GM18508 (cell line): ENCODE data around the gene TCF7L2.

Source experiments
- ATAC-seq: cut with Tn5 transposase; IDR thresholded peaks from one replicate; pipeline ENCODE4 v1.9.1; 2021; ENCODE audit warnings: moderate number of reproducible peaks; ENCODE audit not compliant: insufficient read depth, unreplicated experiment

Gene TCF7L2

DNA sequence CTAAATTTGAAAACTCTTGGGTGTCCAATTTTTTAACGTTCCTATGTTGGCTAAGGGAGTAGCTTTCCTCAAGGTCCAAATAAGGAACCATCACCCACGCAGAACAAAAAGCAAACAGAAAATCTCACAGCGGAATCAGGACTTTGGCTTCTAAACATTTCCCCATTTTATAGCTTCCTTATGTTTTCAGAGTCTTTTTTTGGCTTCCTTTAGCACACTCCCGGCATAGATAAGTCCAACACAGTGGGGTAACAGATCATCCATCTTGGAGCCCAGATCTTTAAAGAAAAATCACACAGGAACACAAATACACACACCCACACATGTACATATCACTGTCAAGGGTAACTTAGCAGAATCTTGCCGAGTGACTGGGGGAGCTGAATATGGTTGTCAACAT lies 4.2 kb upstream of the TCF7L2 start:
- no peak for ATAC-seq

DNA sequence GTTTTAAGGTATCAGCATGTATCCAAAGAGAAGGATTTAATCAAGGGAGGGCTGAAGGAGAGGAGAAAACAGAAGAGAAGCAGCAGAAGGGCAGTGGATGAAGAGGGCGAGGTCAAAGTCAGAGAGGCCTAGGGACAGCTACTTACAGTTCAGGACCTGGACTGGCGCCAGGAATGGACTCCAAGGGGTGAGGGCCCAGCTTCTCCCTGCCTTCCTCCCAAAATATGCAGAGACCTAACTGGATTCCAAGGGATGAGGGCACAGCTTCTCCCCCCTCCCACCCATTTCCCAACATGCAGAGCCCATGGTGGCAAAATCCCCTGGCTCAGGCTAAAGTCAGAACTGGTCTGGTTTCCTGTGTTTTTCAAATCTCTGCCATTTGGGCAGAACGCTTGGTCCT lies 3.4 kb upstream of the TCF7L2 start:
- no peak for ATAC-seq

DNA sequence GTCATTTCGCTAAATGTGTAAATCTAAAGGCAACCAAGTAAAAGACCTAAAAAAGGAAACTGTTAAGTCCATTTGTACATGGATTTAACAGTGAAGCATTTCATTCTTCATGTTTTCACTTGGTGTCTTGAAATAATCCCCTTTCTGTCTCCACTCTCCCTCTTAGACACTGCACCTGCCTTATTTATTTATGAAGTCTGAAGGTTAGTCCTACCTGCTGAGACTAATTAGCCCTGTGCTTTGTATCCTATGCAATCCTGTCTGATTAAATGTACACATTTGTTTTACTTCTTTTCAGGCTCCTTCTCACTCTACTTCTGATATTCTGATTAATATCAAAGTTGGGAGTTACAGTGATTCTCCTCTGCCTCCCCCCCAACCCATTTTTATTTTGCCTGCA lies 1.9 kb upstream of the TCF7L2 start:
- ATAC-seq, result no peak

DNA sequence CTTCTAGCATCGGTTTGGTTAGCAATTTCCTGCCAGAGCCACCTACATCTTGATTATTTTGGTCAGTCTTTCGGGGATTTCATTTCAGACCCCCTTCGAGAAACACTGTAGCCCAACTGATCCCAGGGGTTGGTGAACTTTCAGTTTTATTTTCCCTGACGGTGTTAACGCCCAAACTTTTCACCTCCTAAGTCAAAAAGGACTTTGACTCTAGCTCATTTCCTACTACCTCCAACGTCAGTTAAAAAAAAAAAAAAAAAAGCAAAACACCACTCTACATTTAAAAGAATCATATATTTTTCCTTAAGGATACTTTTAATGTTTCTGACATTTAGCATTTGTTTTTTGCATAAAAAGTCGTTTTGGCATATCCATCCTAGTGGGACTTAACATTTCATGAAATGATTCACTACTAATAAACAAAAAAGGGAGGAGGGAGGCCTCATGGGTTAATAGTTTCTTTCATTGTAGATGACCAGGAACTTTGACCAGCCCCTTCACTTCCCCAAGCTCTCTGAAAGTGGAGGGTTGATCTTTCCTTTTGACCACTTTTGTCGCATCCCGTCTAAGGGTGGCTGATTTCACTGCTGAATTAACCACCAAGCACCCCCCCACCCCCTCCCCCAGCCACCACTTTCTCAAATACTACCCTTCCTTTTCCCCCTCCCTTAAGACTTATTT lies 764 bp upstream of the TCF7L2 start:
- ATAC-seq, result no peak

DNA sequence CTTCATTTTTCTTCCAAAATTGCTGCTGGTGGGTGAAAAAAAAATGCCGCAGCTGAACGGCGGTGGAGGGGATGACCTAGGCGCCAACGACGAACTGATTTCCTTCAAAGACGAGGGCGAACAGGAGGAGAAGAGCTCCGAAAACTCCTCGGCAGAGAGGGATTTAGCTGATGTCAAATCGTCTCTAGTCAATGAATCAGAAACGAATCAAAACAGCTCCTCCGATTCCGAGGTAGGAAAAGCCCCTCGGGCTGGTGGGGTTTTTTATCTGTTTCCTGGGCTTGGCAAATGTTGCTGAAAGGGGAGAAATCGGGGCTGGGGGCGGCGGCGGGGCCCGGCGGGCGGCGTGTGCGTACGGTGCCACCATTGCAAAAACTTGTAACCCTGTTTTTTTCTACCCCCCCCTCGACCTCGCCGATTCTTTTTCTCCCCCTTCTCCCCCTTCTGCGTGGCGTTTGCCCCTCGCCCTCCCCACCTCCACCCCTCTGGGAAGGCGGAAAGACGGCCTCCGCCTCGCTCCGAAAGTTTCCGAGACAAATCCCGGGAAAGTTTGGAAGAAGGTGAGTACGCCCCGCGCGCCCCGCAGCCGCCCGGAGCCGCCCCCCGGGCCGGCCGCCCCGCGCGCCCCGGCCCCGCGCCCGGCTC lies 789 bp downstream of the TCF7L2 start:
- ATAC-seq, result no peak

DNA sequence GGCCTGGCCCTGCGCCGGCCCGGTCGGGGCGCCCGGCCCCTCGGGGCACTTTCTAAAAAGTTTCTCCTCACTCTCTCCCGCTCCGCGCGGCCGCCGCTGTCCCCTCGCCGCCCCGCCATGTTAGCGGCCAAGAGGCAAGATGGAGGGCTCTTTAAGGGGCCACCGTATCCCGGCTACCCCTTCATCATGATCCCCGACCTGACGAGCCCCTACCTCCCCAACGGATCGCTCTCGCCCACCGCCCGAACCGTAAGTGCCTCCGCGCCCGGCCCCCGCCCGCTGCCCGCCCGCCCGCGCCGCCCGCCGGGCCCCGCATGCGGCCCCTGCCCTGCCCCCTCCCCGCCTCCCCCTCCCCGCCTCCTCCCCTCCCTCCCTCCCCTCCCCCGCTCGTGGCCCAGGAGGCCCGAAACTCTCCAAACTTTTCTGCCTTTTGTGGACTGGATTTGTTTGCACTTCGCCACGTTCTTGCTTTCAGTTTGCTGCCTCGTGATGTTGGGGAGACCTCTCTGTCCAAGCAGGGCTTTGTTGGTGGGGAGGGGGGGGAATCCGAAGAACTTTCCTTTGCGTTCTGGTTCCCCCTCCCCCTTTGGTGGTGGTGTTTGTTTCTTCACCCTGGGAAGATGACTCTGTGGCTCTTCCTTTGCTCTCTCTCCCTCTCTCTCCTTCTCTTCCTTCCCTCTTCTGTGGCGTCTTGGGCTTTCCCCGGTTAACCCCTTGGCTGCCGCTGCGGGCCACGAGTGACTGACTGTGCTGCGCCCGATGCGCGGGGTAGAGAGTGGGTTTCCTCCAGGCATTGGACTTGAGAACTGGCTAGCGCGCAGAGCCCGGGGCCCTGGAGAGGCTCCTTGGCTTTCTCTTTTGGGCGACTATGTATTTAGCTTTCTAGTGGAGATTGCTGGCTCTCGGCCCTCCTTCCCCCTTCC lies 1.6 kb downstream of the TCF7L2 start:
- no peak for ATAC-seq

DNA sequence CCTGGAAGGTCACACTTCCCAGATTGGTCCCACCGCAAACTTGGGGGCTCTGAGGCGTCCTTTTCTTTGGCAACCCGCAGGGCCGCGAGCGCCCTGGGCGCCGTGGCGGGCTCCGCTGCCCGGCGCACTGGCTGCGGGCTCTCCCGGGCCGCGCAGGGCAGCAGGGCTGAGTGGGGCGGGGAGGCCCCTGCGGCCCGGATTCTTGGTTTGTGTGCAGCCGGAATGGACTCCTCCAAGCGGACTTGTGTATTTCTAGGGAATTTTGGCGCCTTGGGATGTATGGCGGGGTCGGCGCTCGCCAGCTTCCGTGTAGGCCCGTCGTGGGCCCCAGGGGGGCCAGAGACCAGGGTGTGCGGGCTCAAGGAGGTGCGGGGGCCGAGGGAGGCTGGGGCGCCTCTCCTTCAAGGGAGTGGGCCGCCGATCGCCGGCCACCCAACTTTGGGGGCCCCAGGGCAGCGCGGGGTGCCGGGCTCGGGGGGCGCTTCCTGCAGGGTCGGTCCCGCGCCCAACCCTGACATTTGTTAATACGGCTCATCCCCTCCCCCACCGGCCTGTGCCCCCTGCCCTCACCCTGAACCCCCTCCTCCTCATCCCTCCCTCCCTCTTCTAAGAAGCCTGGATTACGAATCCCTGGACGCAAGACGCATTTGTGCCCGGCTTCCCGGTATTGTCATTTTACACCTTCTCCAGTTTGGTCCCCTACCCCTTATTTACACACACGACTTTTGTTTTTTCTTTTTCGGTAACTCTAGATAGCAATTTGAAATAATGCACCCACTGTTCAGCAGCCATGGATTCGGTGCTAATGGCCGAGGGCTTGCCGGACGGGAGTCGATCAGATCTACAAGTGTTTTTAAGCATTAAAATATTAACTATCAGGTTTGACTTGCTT lies 2.5 kb downstream of the TCF7L2 start:
- ATAC-seq, result no peak

DNA sequence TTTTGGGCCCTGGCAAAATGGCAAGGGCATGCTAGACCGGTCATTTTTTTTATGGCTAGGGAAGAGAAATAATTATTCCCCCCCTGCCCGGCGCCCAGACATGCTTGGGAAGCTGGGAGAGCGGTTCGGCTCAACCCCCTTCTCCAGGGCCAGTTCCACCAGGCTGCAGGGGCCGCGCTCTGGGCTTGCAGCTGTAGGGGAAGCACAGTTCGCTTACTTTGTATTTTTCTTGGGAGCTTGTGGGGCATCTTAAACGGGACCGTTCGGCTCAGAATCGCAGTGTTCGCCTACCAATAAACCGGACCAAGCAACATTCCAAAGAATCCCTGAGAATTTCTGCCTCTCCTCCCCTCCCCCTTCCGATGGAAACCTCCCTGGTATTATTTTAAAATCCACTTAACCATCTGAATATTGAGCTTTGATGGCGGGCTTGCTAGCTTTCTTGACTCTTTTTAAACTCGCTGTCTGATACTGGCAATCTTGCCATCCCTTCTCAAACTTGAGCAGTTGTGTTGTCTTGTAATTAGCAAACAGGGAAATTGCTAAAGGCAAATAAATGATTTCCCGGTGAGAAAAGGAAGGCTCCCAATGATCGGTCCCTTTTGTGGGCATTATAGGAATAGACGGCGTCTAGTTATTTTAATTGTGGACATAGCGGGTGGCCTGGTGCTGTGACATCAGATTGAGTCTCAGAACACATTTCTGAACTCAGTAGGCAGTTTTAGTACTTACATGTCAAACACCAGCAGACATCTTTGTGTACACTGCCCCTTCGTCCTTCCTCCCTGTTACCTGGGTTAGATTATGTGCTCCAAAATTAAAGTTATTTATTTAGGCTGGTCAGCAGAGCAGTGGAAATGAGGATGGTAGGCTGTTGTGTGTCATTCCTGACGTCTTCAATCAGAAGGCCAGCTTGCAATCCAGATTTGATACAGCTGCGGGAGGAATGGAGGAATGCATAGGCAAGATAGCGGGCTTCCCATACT lies 3.4 kb downstream of the TCF7L2 start:
- no peak for ATAC-seq

DNA sequence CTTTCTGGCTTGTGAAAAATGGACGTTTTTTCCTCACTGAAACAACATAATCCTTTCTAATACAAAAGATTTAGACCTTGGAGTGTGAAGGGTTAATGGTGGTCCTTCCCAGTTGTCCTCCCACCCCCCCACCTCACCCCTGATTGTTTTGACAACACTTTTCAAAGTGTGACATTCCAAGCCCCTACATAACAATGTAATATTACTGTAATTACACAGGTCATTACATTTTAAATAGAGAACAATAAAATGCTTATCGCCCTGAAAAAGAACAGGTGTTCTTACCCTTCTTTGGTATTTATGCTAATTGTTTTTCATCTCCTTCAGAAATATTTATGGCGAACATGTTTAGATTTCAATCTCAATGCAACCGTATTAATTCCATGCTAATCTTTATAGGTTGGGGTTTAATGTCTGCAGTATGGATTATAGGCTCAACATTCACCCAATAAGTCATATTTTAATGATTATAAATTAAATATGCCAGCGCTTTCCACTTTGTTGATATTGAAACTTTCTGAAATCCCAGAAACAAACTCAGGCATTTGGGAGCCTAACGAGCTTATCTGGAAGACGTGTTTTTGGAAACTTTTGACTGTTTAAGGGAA lies 5.0 kb downstream of the TCF7L2 start:
- ATAC-seq, result no peak

DNA sequence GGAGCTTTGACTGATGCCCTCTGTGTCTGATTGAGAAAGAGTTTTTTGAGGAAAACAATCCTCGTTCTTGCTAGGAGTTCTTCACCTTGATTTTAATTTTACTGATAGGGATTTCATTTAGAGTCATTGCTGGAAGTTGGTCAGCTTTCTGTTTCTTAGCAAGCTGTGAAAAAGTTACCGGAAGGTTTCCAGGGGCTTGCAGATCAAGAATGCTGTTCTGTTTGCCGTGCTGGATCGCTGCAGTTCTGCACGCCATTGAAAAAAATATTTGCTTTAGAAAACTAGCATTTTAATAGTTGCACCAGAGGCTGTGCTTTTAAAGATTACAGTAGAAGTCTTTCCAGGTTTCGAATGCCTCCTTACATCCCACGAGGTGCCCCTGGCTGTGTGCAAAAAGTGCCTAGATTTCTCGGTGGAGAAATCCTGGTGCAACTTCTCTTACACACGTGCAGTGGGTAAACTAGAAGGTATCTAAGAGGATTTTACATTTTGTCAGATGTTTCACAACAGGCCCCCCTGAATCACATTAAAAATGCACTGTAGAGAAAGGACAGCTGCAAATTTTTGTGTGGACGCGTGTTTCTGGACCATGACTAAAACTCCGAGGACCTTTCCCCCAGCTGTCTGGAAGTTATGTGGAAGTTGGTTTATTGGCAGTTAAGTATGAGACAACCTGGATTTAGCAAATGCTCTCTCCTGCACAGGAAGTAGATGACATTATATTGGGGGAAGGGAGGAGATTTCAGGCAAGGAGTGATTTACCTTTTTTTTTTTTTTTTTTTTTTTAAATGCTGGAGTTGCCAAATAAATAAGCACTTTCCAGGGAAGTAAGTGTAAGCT lies 5.8 kb downstream of the TCF7L2 start:
- no peak for ATAC-seq

DNA sequence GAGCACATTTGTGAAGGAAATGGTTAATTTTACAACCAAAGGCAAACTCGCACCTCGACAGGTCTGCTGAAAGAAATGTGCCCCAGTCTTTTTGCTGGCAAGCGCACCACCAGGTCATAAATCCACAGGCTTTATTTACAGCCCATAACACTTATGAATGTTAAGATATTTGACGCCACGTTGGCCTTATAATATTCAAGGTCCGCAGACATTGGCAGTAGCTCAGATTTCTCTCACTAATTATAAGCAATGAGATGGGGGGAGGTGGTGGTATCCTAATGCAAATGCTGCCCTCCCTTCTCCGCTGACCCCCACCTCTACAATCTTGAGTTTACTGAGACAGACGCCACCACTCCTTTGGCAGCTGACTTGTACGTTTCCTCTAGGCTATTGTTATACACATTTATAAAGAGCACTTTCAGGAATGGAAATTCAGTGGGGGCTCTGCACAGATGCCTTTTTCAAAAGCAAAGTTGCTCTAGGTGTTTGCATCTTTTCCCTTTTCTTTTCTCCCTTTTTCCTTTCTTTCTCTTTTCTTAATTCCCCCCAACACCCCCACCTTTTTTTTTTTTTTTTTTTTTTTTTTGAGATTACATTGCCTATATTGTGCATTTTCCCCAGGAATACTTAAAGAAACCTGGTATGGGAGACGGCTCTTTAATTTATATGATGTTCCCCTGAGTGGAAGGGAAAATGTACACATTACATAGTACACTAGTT lies 6.7 kb downstream of the TCF7L2 start:
- no peak for ATAC-seq

DNA sequence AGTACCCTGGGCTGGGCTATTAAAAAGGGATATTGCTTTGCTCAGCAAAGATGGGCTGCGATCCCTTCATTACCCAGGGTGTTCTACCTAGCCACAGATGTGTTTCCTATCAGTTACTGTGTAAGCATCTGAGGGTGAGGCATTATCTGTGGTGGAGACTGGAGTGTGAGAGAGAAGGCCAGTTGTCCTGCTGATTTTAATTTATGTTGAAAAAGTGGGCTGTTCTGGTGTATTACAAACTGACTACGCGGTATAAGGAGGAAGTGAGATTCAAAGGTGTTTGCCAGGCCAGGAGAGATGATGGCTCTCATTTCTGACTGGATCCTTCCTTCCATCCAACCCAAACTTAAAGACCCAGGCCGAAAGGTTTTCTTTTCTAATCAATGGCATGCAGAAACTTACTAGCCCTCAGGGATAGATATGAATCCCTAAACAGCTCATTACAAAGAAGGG lies 7.6 kb downstream of the TCF7L2 start:
- no peak for ATAC-seq

DNA sequence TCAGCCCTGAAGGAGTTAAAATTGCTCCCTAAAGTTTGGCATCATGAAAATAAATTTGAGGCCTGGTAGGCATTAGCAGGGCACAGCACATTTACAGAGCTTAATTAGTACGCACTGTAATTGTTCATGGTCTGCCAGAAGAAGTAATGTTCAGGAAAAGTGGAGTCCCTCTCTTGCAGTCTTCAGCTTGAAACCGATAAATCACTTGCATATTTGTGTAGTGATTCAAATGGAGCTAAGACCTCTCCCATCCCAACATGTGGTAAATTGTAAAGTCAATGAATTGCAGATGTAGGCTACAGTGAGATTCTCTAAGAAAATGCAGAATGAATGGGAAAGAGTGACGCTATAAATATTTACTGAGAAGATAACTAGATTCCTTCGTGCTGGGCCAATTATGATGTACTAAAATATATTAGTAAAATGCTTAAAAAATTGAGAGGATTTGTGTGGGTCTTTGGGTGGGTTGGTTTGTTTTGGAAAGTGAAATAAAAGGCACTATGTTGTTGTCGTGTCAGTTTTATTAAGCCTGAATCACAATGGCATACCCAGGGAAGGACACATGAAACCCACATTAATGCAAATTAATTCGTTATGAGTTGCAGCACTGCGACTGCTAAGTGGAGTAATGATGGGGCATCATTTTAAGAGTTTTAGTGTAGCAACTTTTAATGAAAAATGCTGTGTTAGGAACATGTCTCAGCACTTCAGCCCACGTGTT lies 8.4 kb downstream of the TCF7L2 start:
- no peak for ATAC-seq

DNA sequence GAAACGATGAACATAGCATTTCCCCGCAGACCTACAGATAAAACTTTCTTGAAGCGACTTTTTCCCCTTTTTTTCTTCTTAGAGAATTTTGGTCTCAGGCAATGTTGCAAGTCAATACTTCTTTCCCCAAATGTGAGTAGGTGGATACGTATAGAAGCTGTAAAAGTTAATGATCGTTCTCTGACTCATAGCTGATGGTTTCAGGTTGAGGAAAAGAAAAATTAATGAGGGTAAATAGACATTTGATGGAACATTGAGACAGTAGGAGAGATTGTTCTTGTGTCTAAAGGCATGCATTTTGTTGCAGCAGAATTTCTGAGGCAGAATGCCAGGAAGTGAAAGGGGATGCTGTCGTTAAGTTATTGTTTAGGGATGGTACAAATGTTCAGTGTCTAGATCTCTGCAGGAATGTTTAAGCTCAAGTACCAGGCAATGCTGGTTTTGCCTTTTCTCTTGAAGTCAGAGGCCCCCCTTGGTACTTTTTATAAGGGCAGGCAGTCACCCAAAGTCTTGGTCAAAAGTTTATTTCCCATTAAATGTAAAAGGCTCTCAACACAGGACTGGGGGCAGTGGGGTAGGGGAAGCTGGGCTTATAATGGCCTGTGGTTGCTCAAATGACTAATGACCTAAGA lies 9.3 kb downstream of the TCF7L2 start:
- ATAC-seq, result no peak

DNA sequence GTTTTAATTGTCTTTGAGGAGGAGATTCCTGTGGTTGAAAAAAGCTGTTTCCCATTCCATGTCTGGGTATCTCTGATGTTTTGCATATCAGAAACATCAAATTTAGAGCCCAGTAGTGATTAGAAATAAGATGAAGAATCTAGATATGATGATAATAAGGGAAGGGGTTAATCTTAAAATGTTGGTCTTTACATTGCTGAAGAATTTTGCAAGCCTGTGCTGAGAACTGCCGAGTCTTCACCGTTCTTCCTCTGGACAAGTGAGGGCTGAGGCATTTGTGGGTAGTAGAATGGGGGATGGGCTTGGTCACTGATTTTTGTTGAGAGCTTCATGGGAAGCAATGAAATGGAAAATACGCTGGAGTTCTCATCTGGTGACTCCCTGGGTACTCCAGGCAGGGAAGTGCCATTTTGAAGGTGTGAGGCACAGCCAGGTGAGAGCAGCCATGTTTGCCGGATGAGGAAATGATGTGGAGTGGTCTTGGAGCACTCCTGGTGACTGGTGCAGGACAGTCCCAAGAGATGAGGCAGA lies 10.2 kb downstream of the TCF7L2 start:
- ATAC-seq, result no peak

DNA sequence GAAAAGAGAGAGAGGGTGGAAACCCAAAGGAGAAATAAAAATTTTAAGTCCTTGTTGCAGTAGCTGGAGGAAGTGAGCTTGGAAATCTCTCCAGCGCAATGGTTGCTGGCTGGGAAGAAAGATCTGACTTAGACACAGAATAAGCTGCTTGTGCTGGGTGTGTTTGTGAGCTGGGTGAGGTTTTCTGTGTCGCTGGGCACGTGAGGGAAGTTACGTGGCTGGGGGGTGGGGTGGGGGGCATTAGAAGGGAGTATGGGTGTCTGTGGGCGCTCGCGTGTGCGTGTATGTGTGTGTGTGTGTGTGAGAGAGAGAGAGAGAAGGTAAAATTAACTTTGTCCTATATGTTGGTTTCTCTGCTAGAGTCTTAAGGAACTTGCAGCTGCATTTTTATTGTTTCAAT lies 11.6 kb downstream of the TCF7L2 start:
- no peak for ATAC-seq
